K562 (cell line): ENCODE data around the gene EYA2.

Source experiments
- GTF2F1 ChIP-seq: IDR thresholded peaks from 2 replicates; pipeline ENCODE4 v1.6.1; 2011; ENCODE audit warnings: low read depth, low read length, improper control_type of control experiment
- NCOA2 ChIP-seq, 2 experiments: fragments of 450-650 bp; IDR thresholded peaks; 2 replicates each; pipeline ENCODE4 v1.6.1; 2018; ENCODE audit warnings: mild to moderate bottlenecking in 2 of 2, moderate library complexity in 1 of 2; ENCODE audit not compliant: partially characterized antibody in 2 of 2
- SREBF1 ChIP-seq: fragments of 150-350 bp; IDR thresholded peaks from 2 replicates; pipeline ENCODE4 v1.6.1; 2014; ENCODE audit warnings: antibody characterized with exemption, low read depth, low read length, borderline replicate concordance
- XRCC5 ChIP-seq: fragments of 200-400 bp; formaldehyde crosslinking; IDR thresholded peaks from 2 replicates; pipeline ENCODE4 v1.6.1; 2017; ENCODE audit warnings: low read depth, mild to moderate bottlenecking, low read length

DNA sequence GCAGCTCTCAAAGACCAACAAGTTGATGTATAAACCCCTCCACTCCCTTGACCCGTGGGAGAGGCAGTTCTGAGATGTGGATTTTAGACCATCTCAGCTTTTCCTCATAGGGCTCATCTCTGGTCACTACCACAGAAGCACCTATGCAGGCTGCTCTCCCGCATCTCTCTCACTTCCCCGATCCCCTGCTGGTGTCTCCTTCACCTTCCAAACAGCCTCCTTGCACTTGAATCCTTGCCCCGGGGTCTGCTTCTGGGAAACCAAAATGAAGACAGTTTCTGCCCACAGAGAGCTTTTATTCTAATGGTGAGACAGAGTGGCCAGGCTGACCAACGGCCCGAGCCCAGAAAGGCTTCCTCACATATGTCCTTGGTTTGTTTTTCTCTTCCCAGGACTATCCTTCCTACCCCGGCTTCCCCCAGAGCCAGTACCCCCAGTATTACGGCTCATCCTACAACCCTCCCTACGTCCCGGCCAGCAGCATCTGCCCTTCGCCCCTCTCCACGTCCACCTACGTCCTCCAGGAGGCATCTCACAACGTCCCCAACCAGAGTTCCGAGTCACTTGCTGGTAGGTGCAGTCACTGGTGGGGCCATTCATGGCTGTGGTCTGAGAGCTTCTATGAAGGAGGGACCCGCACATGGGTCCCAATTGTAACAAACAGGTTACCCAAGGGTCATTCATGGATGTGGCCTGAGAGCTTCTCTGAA is 179.3 kb downstream of the EYA2 start:
- TF ChIP-seq XRCC5 (no peak), SREBF1 (no peak), GTF2F1 (no peak), NCOA2 (IDR thresholded peaks at IDR 0.05; ENCODE audit: partially characterized antibody in 2 of 2) (no peak)
